Progenitor cell of endocrine pancreas (in vitro differentiated cells): ENCODE results near the gene RERG. TPM values are rescaled to one million over a fixed set of nuclear protein-coding genes. Genes with fewer than 3 reads are reported as not detected.

Source experiments
- DNase-seq: peaks from one replicate; pipeline ENCODE4 v3.0.0; 2021; ENCODE audit warnings: low spot score; ENCODE audit not compliant: unreplicated experiment
- H3K27ac Mint-ChIP-seq: 2 replicates; pipeline ENCODE4 v1.8.0; 2021; ENCODE audit warnings: mild to moderate bottlenecking, moderate library complexity, mixed read lengths
- H3K27me3 Mint-ChIP-seq: 2 replicates; pipeline ENCODE4 v1.8.0; 2021; ENCODE audit warnings: mixed read lengths
- H3K36me3 Mint-ChIP-seq: 2 replicates; pipeline ENCODE4 v1.8.0; 2022; ENCODE audit warnings: mixed read lengths; ENCODE audit not compliant: insufficient read depth
- H3K4me1 Mint-ChIP-seq: 2 replicates; pipeline ENCODE4 v1.8.0; 2021; ENCODE audit warnings: low read depth, mixed read lengths
- H3K4me3 Mint-ChIP-seq: 2 replicates; pipeline ENCODE4 v1.8.0; 2021; ENCODE audit warnings: low read depth, mild to moderate bottlenecking, moderate library complexity, mixed read lengths
- H3K9me3 Mint-ChIP-seq: 2 replicates; pipeline ENCODE4 v1.8.0; 2021; ENCODE audit warnings: low read depth, mixed read lengths
- CTCF ChIP-seq: fragments of 200-600 bp; sonication (generic); IDR thresholded peaks from one replicate; pipeline ENCODE4 v1.5.0; 2021; ENCODE audit warnings: antibody characterized with exemption, mild to moderate bottlenecking; ENCODE audit not compliant: unreplicated experiment
- total RNA-seq: library from RNA; stranded (reverse); gene quantifications from 2 replicates; pipeline ENCODE4 v1.2.1, GENCODE V29; 2021

Gene RERG
- total RNA-seq, 1 donor from 2014 or later = 1.8 TPM

- H3K9me3 Mint-ChIP-seq = no peaks in the 10 kb centered on the region
Observed at GRCh38 chr12:15074351-15074750, 146.9 kb downstream of the RERG start.

GRCh38 chr12:15059123-15059522 lies 162.1 kb downstream of the RERG start:
- peaks cover 3% of the 10 kb centered on the region for H3K4me1 Mint-ChIP-seq
- H3K36me3 Mint-ChIP-seq = no peaks in the 10 kb centered on the region
- no peaks in the 10 kb centered on the region for H3K9me3 Mint-ChIP-seq
- no peak overlapping the region for H3K4me3 Mint-ChIP-seq
- no peak for DNase-seq
- no peak overlapping the region for H3K27ac Mint-ChIP-seq
- peaks cover 8% of the 10 kb centered on the region for H3K27me3 Mint-ChIP-seq
- no peak for TF ChIP-seq CTCF

More at GRCh38 chr12:15074351-15074750, 146.9 kb downstream of the RERG start:
- no peak for TF ChIP-seq CTCF
- Mint-ChIP-seq H3K27ac (no peak overlapping the region), H3K27me3 (no peaks in the 10 kb centered on the region), H3K4me1 (no peaks in the 10 kb centered on the region), H3K36me3 (no peaks in the 10 kb centered on the region), H3K4me3 (no peak overlapping the region)
- DNase-seq = no peak

Other genes starting within 250 kb of the RERG start
- gene PDE6H, start 248.4 kb downstream of the RERG start, total RNA-seq = not detected in 2 replicates
- gene PTPRO, start 101.1 kb upstream of the RERG start, total RNA-seq = 0.24 and 0.69 TPM in 2 replicates